8988T (cell line): Measurements from ENCODE around the gene POLR2H.
A peak's percentile ranks its signal among the peaks of the same experiment; 100 is the strongest.

Source experiments
- DNase-seq: peaks from one replicate; pipeline ENCODE4 v3.0.0; 2011

POLR2H gene

GRCh38 chr3:184391266-184391665, 29.8 kb downstream of the POLR2H start:
- DNase-seq: no peak

DNA sequence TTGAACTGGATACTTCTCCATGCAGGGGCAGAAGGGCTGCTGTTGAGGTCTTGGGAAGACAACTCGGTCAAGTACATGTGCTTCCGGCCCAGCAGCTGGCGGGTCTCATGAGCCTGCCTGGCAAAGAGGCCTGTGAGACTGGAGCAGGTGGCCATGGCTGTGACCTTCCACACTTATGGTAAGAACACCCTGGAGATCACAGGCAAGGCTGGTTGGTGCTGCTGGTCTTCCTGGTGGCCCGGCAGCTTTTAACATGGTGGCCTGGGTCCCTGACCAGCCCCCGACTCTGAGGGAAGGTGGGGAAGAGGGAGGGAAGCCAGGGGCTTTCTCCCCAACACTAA, 33.8 kb downstream of the POLR2H start:
- DNase-seq: no peak

- DNase-seq: no peak
Measured at GRCh38 chr3:184399410-184399809, 37.9 kb downstream of the POLR2H start.

- DNase-seq: no peak
Measured at GRCh38 chr3:184405075-184406030, 43.8 kb downstream of the POLR2H start.

GRCh38 chr3:184409331-184409926, 47.9 kb downstream of the POLR2H start:
- DNase-seq: no peak

- no peak for DNase-seq
Measured at GRCh38 chr3:184409946-184410500, 48.5 kb downstream of the POLR2H start.

GRCh38 chr3:184414418-184415202, 53.1 kb downstream of the POLR2H start:
- no peak for DNase-seq

- no peak for DNase-seq
Measured at GRCh38 chr3:184415203-184415490, 53.6 kb downstream of the POLR2H start.

DNA sequence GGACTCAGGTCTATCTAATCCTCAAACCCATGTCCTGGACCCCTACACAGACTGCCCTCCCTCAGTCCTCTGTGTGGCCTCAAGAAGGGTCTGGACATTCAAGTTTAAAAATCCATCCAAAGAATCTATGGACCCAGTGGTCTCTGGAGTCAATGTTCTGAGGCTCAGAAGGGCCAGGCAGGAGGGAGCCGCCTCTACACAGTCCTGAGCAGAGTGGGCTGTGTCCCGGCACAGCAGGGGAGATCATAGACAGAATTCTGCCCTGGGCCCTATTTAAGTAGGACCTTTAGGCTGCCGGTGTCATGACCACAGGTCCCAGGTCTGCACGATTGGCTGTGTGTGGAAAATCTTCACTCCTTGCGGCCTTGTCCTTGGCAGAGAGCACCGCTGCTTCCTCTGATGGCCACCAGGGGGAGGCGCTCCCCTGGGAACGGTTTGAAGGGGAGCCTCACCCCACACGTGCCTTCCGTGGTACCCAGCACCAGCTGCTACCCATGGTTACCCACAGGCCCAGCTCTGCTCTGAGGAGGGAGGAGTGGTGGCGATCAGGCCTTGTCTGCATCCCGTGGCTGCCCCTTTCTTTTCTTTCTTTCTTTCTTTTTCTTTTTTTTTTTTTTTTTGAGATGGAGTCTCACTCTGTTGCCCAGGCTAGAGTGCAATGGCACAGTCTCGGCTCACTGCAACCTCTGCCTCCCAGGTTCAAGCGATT, 56.3 kb downstream of the POLR2H start:
- peak; percentile 69 for DNase-seq
